HepG2 (cell line): ENCODE results near the gene ATP6V1F. TPM values are rescaled to one million over a fixed set of nuclear protein-coding genes. Genes with fewer than 3 reads are reported as not detected.
A peak's percentile ranks its signal among the peaks of the same experiment; 100 is the strongest.

Source experiments
- CHD2 ChIP-seq: IDR thresholded peaks from 2 replicates; pipeline ENCODE4 v1.6.1; 2011; ENCODE audit warnings: low read depth, low read length, improper control_type of control experiment
- GATA4 ChIP-seq: sonication (generic); IDR thresholded peaks from 2 replicates; pipeline ENCODE4 v1.6.1; 2016; ENCODE audit warnings: antibody characterized with exemption, low read depth, borderline replicate concordance
- GPN1 ChIP-seq: sonication (generic); formaldehyde crosslinking; IDR thresholded peaks from 2 replicates; pipeline ENCODE4 v1.5.1; 2020; ENCODE audit warnings: missing genetic modification reagents, borderline replicate concordance
- NBN ChIP-seq: fragments of 450-650 bp; conservative IDR thresholded peaks from 2 replicates; pipeline ENCODE4 v1.6.1; 2017
- PATZ1 ChIP-seq: sonication (generic); formaldehyde crosslinking; IDR thresholded peaks from 2 replicates; pipeline ENCODE4 v1.4.0; 2020; ENCODE audit warnings: missing genetic modification reagents
- POLR2AphosphoS5 ChIP-seq: IDR thresholded peaks from 2 replicates; pipeline ENCODE4 v1.6.1; 2012; ENCODE audit warnings: low read depth, low read length
- YEATS2 ChIP-seq: sonication (generic); formaldehyde crosslinking; IDR thresholded peaks from 2 replicates; pipeline ENCODE4 v1.4.0; 2020; ENCODE audit warnings: missing genetic modification reagents, borderline replicate concordance
- ZFP1 ChIP-seq: IDR thresholded peaks from 2 replicates; pipeline ENCODE4 v1.6.1; 2016
- ZNF326 ChIP-seq: sonication (generic); formaldehyde crosslinking; IDR thresholded peaks from 2 replicates; pipeline ENCODE4 v1.4.0; 2020; ENCODE audit warnings: missing genetic modification reagents, borderline replicate concordance
- ZNF362 ChIP-seq: sonication (generic); formaldehyde crosslinking; IDR thresholded peaks from 2 replicates; pipeline ENCODE4 v1.4.0; 2020; ENCODE audit warnings: missing genetic modification reagents, mild to moderate bottlenecking, borderline replicate concordance
- polyA plus RNA-seq, 8 experiments: library from polyadenylated mRNA; depleted of rRNA in 3 of 8; stranded (reverse) in 7 of 8; unstranded in 1 of 8; fragments of >200 nt; fragmentation: Illumina TruSeq in 4 of 8; extraction: Trizol in 4 of 8; gene quantifications; 2 replicates each; pipeline versions ENCODE4 v1.2.1 to v1.2.3, GENCODE V29; 2011 to 2016; ENCODE audit warnings: low read depth in 4 of 8, missing spikeins in 1 of 8, mixed read lengths in 1 of 8; ENCODE audit not compliant: insufficient read depth in 1 of 8
- total RNA-seq, 5 experiments: library from RNA; depleted of rRNA; stranded (reverse); fragments of >200 nt; fragmentation: Illumina TruSeq; extraction: Trizol; gene quantifications; 2 replicates each; pipeline ENCODE4 v1.2.3, GENCODE V29; 2016; ENCODE audit warnings: low read depth in 1 of 5
- TF ChIP-seq, protein P1 (sequence below): sonication (generic); formaldehyde crosslinking; IDR thresholded peaks from 2 replicates; pipeline ENCODE4 v1.9.0; 2022; ENCODE audit warnings: missing genetic modification reagents, mild to moderate bottlenecking, borderline replicate concordance

Gene ATP6V1F
- total and polyA plus RNA-seq, 2 of the 13 experiments (the other 11 are each of a cell fraction or from before 2014, with no cell fraction given), result 87.2 to 132 TPM

GRCh38 chr7:128867842-128868623, 5.4 kb downstream of the ATP6V1F start (continued):
- TF ChIP-seq CHD2 (no peak), GPN1 (CRISPR knock-in tag) (no peak), GATA4 (no peak), ZNF326 (no peak), YEATS2 (CRISPR knock-in tag) (no peak), POLR2AphosphoS5 (no peak), PATZ1 (0 out of 2 replicates have a peak, but pooled peaks have one; percentile 18), ZNF362 (no peak), ZFP1 (no peak), NBN (no peak)
- TF ChIP-seq, protein P1, sequence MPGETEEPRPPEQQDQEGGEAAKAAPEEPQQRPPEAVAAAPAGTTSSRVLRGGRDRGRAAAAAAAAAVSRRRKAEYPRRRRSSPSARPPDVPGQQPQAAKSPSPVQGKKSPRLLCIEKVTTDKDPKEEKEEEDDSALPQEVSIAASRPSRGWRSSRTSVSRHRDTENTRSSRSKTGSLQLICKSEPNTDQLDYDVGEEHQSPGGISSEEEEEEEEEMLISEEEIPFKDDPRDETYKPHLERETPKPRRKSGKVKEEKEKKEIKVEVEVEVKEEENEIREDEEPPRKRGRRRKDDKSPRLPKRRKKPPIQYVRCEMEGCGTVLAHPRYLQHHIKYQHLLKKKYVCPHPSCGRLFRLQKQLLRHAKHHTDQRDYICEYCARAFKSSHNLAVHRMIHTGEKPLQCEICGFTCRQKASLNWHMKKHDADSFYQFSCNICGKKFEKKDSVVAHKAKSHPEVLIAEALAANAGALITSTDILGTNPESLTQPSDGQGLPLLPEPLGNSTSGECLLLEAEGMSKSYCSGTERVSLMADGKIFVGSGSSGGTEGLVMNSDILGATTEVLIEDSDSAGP (CRISPR knock-in tag), result no peak
